CD14-positive monocyte (primary cell): Measurements from ENCODE around the gene SNAI3. TPM values are rescaled to one million over a fixed set of nuclear protein-coding genes. Genes with fewer than 3 reads are reported as not detected.

Experiments used
- DNase-seq, 3 donors: peaks; one replicate each; pipeline ENCODE4 v3.0.0-alpha.2; 2011 to 2022
- H2AFZ ChIP-seq: 2 replicates; pipeline ENCODE4 v1.6.0; 2012; ENCODE audit warnings: mild to moderate bottlenecking, low read depth, low read length, inconsistent platforms; ENCODE audit not compliant: insufficient read depth, poor library complexity, severe bottlenecking
- H3K27ac ChIP-seq, 2 donors: 1 replicate in 1 of 2; 2 replicates in 1 of 2; pipeline ENCODE4 v1.5.1; 2012 to 2013; ENCODE audit warnings: low read length in 2 of 2, control low read depth in 1 of 2, inconsistent platforms in 1 of 2, low read depth in 1 of 2, mild to moderate bottlenecking in 1 of 2
- H3K27me3 ChIP-seq, 2 donors: one replicate each; pipeline versions ENCODE4 v1.6.0 to v1.6.1; 2011 to 2013; ENCODE audit warnings: low read length in 2 of 2; ENCODE audit not compliant: control insufficient read depth in 2 of 2, insufficient read depth in 2 of 2
- H3K36me3 ChIP-seq, 2 donors: replicated peaks in 1 of 2; 1 replicate in 1 of 2; 2 replicates in 1 of 2; pipeline versions ENCODE4 v1.5.1 to v1.6.1; 2012 to 2013; ENCODE audit warnings: low read length in 2 of 2, control low read depth in 1 of 2, inconsistent platforms in 1 of 2, mild to moderate bottlenecking in 1 of 2; ENCODE audit not compliant: insufficient read depth in 2 of 2, control insufficient read depth in 1 of 2
- H3K4me1 ChIP-seq, 2 donors: 1 replicate in 1 of 2; 2 replicates in 1 of 2; pipeline versions ENCODE4 v1.5.1 to v1.6.1; 2012 to 2013; ENCODE audit warnings: low read length in 2 of 2, control low read depth in 1 of 2, inconsistent platforms in 1 of 2, mild to moderate bottlenecking in 1 of 2, moderate library complexity in 1 of 2; ENCODE audit not compliant: insufficient read depth in 2 of 2, control insufficient read depth in 1 of 2
- H3K4me2 ChIP-seq: replicated peaks from 2 replicates; pipeline ENCODE3; 2012; ENCODE audit warnings: low read length, moderate library complexity, mild to moderate bottlenecking; ENCODE audit not compliant: poor library complexity, severe bottlenecking; ENCODE audit errors: extremely low read depth
- H3K4me3 ChIP-seq, 3 experiments: fragments of 200-600 bp in 1 of 3; sonication (generic) in 1 of 3; replicated peaks in 1 of 3; 1 replicate in 2 of 3; 2 replicates in 1 of 3; pipeline ENCODE4 v1.5.1; 2011 to 2013; ENCODE audit warnings: low read length in 3 of 3, mild to moderate bottlenecking in 3 of 3, control low read depth in 2 of 3, low read depth in 2 of 3, inconsistent platforms in 1 of 3, moderate library complexity in 1 of 3
- H3K79me2 ChIP-seq: 2 replicates; pipeline ENCODE4 v1.6.0; 2012; ENCODE audit warnings: mild to moderate bottlenecking, control low read depth, inconsistent platforms, low read length, moderate library complexity; ENCODE audit not compliant: insufficient read depth
- H3K9ac ChIP-seq: 2 replicates; pipeline ENCODE4 v1.6.0; 2017; ENCODE audit warnings: low read length, mild to moderate bottlenecking; ENCODE audit not compliant: insufficient read depth, poor library complexity, severe bottlenecking
- H3K9me3 ChIP-seq, 2 donors: replicated peaks in 1 of 2; 1 replicate in 1 of 2; 2 replicates in 1 of 2; pipeline versions ENCODE4 v1.5.1 to v1.6.1; 2012 to 2013; ENCODE audit warnings: low read length in 2 of 2, control low read depth in 1 of 2; ENCODE audit not compliant: control insufficient read depth in 1 of 2, insufficient read depth in 1 of 2
- H4K20me1 ChIP-seq: 2 replicates; pipeline ENCODE4 v1.6.0; 2012; ENCODE audit warnings: mild to moderate bottlenecking, low read length, control low read depth, moderate library complexity; ENCODE audit not compliant: insufficient read depth
- H3K27ac Mint-ChIP-seq, 7 donors: one replicate each; pipeline ENCODE4 v1.8.0; 2020; ENCODE audit warnings: mild to moderate bottlenecking in 7 of 7, mixed read lengths in 7 of 7, moderate library complexity in 6 of 7, inconsistent platforms in 2 of 7
- H3K27me3 Mint-ChIP-seq, 3 donors: one replicate each; pipeline ENCODE4 v1.8.0; 2021 to 2022; ENCODE audit warnings: low read depth in 3 of 3, mild to moderate bottlenecking in 3 of 3, mixed read lengths in 3 of 3, moderate library complexity in 3 of 3, inconsistent platforms in 1 of 3
- H3K36me3 Mint-ChIP-seq, 2 donors: one replicate each; pipeline ENCODE4 v1.8.0; 2020; ENCODE audit warnings: mixed read lengths in 2 of 2, inconsistent platforms in 1 of 2, mild to moderate bottlenecking in 1 of 2
- H3K4me1 Mint-ChIP-seq: one replicate; pipeline ENCODE4 v1.8.0; 2020; ENCODE audit warnings: mild to moderate bottlenecking, mixed read lengths
- H3K4me3 Mint-ChIP-seq, 2 donors: one replicate each; pipeline ENCODE4 v1.8.0; 2020; ENCODE audit warnings: mild to moderate bottlenecking in 2 of 2, mixed read lengths in 2 of 2, moderate library complexity in 1 of 2
- H3K9me3 Mint-ChIP-seq, 7 donors: one replicate each; pipeline ENCODE4 v1.8.0; 2020 to 2022; ENCODE audit warnings: mixed read lengths in 7 of 7, mild to moderate bottlenecking in 6 of 7, moderate library complexity in 6 of 7, inconsistent platforms in 2 of 7
- WGBS: methylation state at CpG from one replicate; pipeline ENCODE4 v1.1.5; 2013; ENCODE audit warnings: missing lambda C conversion rate; ENCODE audit not compliant: insufficient coverage; 5-methylcytosine and 5-hydroxymethylcytosine counted together
- intact Hi-C, 2 donors: fragments of 100-400 bp; cut with micrococcal nuclease; formaldehyde crosslinking; loops; one replicate each; pipeline versions ENCODE4 v1.15.0 to v1.15.1; 2023
- polyA plus RNA-seq, 3 donors: library from polyadenylated mRNA; depleted of rRNA in 1 of 3; unstranded in 2 of 3; stranded (reverse) in 1 of 3; fragments of 300-500 nt in 2 of 3; fragments of >200 nt in 1 of 3; fragmentation: Illumina TruSeq in 2 of 3; gene quantifications; 1 replicate in 2 of 3; 2 replicates in 1 of 3; pipeline ENCODE4 v1.2.3, GENCODE V29; 2012 to 2021
- TF ChIP-seq, protein P1 (sequence below): fragments of 200-600 bp; IDR thresholded peaks from one replicate; pipeline ENCODE4 v1.8.0; 2022; ENCODE audit warnings: antibody characterized with exemption, mild to moderate bottlenecking

SNAI3 gene
- polyA plus RNA-seq, 3 donors, result 4.2 to 6.4 (median 5.3) TPM

DNA sequence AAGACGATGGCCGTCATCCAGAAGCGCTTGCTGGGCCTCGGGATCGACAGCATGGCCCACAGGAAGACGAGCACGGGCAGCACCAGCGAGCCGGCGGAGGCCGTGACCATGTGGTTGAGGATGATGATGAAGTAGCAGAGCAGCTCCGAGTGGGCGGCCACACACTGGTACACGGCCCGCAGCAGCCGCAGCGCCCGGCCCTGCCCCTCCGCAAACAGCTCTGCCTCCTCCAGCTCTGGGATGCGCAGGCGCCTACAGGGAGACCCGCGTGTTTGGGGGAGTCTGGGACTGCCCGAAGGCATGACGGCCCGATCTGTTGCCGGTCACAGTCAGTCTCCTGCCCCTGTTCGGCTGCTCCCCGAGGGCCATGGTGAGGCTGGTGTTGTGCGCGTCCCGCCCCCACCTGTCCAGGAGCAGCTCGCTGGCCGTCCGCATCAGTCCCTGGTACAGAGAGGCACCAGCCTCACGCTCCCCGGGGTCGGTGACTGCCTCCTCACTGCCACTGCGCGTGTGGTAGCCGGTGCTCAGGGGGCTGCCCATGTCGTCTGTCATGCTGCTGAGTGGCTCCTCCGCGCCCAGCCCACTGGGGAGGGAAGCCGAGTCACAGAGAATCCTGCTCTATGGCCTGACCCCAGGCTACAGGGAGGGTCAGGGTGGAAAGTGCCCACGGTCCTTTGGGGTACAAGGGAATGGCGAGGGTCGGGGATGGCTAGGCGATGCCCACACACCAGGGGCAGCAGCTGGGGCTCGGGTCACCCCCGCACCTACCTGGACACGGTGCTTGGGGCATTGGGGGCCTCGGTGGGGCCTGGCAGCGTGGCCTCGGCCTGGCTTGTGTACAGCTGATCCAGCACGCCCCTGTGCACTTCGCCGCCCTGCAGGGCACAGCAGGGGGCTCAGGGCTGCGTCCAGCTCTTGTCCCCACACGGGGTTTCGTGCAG lies 35.8 kb upstream of the SNAI3 start:
- intact Hi-C loops, result no loop called here
- no peak overlapping the region for H3K4me2 ChIP-seq
- peaks cover 73 to 95% of the 10 kb centered on the region in 2 donors for H3K36me3 Mint-ChIP-seq
- no peak overlapping the region for H3K27ac ChIP-seq
- H3K9ac ChIP-seq, result no peak overlapping the region
- H3K9me3 Mint-ChIP-seq, result no peaks in the 10 kb centered on the region
- H3K27ac Mint-ChIP-seq, result no peak overlapping the region
- H3K4me1 Mint-ChIP-seq, result no peaks in the 10 kb centered on the region
- H3K27me3 Mint-ChIP-seq, result no peaks in the 10 kb centered on the region
- no peak overlapping the region for H3K4me3 ChIP-seq
- no peaks in the 10 kb centered on the region for H3K27me3 ChIP-seq
- no peak overlapping the region for H3K4me3 Mint-ChIP-seq
- no peak for DNase-seq
- no peaks in the 10 kb centered on the region for H3K4me1 ChIP-seq
- H2AFZ ChIP-seq, result no peak overlapping the region
- no peaks in the 10 kb centered on the region for H3K79me2 ChIP-seq
- no peaks in the 10 kb centered on the region for H3K9me3 ChIP-seq
- H4K20me1 ChIP-seq, result peaks cover 83% of the 10 kb centered on the region
- 98% methylated on average over 49 of the region's 61 CpGs for WGBS
- TF ChIP-seq, protein P1, sequence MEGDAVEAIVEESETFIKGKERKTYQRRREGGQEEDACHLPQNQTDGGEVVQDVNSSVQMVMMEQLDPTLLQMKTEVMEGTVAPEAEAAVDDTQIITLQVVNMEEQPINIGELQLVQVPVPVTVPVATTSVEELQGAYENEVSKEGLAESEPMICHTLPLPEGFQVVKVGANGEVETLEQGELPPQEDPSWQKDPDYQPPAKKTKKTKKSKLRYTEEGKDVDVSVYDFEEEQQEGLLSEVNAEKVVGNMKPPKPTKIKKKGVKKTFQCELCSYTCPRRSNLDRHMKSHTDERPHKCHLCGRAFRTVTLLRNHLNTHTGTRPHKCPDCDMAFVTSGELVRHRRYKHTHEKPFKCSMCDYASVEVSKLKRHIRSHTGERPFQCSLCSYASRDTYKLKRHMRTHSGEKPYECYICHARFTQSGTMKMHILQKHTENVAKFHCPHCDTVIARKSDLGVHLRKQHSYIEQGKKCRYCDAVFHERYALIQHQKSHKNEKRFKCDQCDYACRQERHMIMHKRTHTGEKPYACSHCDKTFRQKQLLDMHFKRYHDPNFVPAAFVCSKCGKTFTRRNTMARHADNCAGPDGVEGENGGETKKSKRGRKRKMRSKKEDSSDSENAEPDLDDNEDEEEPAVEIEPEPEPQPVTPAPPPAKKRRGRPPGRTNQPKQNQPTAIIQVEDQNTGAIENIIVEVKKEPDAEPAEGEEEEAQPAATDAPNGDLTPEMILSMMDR, result no peak
- peaks cover 91 to 100% of the 10 kb centered on the region in 2 donors for H3K36me3 ChIP-seq

DNA sequence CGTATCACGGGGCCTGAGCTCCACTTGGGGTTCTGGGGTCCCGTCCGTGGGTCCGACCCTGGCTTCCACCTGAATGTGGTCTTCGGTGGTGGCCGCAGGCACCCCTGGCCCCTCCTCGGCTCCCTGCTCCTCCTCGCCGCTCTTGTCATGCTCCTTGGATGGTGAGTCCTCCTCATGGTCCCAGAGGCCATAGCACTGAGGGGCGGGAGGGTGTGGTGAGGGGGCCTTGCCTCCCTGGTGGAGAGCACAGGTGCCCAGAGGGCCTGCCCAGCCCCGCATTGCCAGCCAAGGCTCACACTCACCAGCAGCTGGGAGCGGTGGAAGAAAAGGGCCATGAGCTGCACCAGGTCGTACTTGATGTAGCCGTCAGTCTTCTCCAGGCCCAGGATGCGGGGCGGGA lies 34.9 kb upstream of the SNAI3 start:
- H3K4me1 ChIP-seq, result no peaks in the 10 kb centered on the region
- H3K27me3 ChIP-seq, result no peaks in the 10 kb centered on the region
- Mint-ChIP-seq H3K36me3 (peaks cover 75 to 96% of the 10 kb centered on the region in 2 donors), H3K4me3 (no peak overlapping the region), H3K9me3 (no peaks in the 10 kb centered on the region), H3K27me3 (no peaks in the 10 kb centered on the region), H3K4me1 (no peaks in the 10 kb centered on the region), H3K27ac (no peak overlapping the region)
- no peak overlapping the region for H3K27ac ChIP-seq
- TF ChIP-seq, protein P1, result no peak
- no peak for DNase-seq
- H4K20me1 ChIP-seq, result peaks cover 85% of the 10 kb centered on the region
- no peak overlapping the region for H3K4me2 ChIP-seq
- intact Hi-C loops, result no loop called here
- 98% methylated on average over 7 of the region's 17 CpGs for WGBS
- no peak overlapping the region for H2AFZ ChIP-seq
- H3K36me3 ChIP-seq, result peaks cover 91 to 100% of the 10 kb centered on the region in 2 donors
- no peaks in the 10 kb centered on the region for H3K79me2 ChIP-seq
- no peaks in the 10 kb centered on the region for H3K9me3 ChIP-seq
- H3K4me3 ChIP-seq, result no peak overlapping the region
- no peak overlapping the region for H3K9ac ChIP-seq
